Measurements from ENCODE around the gene FRMD4A.

Gene FRMD4A

DNA sequence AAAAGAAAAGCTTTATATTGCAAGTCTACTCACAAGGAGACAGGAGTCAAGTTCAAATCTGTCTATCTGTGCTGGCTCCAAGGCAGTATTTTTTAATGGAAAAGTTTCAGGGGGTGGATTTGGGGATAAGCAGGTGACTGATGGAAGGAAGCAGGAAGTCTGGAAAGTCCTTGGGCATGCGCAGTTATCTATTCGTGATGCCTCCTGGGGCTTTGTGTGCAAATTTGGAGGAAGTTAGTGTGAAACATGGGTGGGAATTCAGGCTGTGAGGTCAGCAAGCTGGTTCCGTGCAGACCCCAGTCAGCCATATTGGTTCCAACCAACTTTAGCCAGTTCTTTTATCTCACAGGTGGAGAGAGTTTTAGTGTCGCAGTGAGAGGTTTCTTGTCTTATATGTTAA is 140.0 kb downstream of the FRMD4A start:
- DNase-seq (ENCODE audit: low read depth) = no peak

DNA sequence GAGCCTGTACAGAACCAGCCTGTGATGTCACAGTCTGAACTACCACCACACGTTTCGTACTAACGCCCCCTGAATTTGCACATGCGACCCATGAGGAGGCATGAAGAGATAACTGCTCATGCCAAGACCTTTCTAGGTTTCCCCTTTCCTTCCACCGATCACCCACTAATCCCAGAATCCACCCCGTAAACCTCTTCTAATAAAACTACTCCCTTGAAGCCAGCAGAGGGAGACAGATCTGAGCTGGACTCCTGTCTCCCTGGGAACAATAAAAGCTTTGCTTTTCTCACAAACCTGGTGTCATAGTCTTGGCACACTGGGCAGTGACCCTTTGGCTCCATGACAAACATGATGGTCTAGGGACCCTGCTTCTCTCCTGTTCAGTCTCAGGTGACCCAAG is 144.5 kb downstream of the FRMD4A start:
- no peak for DNase-seq (ENCODE audit: low read depth)

DNA sequence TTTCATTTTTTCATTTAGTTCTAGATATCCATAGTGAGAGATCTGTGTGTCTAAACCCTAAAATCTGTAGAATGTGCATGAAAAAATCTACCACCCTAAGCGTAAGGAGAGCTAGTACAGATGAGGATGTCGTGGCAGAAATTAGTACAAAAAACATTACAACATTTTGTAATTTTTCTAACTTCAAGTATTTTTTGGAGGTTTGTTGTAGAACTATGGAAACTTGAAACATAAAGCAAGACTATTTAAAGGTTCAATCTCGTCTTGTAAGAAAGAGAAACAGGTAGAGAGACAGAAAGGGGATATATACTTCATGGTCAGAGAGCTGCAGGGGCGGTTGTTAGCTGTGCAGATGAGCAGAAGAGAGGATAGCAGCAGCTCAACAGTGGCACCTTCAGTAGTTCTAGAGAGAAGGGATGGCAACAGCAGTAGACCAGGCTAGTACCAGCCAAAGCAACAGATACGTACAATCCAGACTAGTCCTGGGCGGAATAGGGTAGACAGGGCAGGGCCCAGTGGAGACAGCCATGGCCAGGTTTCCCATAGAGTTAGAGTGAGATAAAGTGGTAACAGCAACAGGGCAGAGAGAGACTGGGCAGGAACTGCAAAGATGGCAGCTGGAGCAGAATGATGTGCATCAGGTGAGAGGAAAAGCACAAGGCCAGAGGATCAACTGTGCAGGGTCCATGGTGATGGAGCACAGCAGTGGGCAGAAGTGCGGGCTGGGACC is 145.2 kb downstream of the FRMD4A start:
- peak; percentile 58 for DNase-seq (ENCODE audit: low read depth)

DNA sequence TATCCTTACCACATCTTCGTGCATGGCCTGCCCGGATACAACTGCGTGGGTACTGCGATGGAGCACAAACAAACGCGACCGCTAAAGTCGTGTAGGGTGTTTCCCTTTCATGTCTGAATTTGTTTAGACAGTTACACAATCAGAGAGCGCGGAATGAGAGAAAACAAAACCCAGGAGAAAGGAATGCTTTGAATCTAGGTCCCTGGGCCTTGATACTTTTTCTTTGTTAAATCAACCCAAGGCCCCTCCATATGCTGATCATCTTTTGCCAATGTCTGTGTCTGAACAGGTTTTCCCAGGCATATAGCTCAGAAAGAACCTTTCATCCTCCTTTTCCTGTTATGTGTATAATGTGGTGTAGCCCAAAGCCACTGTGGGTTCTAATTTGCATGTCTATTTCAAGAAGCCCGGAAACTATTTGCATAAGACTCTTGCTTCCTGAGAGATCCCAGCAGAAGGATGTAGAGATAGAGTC is 145.8 kb downstream of the FRMD4A start:
- no peak for DNase-seq (ENCODE audit: low read depth)

DNA sequence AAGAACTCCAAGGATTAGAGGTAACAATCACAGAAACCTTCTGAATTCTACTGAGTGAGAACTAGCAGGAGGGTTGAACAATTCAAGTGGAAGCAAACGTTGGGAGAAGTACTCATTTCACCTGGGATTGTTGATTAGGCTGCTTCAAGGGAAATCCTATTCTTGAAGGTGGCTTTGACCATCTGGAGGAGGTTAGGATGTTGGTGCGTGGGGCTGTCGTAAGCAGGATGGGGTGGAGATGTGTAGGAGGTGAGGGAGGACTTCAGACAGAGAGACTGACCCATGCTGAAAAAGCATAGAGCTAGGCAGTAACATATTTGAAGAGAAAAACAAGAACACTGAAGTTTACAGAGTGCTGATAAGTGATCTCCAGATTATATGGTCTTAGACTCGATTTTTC is 147.9 kb downstream of the FRMD4A start:
- DNase-seq (ENCODE audit: low read depth) = no peak

DNA sequence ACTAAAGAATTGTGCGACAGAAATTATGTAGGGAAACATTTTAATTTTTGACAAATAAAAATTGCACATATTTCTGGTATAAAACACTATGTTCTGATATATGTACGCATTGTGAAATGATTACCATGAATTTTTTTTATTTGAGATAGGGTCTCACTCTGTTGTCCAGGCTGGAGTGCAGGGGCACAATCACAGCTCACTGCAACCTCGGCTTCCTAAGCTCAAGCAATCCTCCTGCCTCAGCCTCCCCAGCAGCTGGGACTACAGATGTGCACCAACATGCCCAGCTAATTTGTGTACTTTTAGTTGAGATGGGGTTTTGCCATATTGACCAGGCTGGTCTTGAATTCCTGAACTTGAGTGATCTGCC is 149.2 kb downstream of the FRMD4A start:
- DNase-seq (ENCODE audit: low read depth) = no peak

DNA sequence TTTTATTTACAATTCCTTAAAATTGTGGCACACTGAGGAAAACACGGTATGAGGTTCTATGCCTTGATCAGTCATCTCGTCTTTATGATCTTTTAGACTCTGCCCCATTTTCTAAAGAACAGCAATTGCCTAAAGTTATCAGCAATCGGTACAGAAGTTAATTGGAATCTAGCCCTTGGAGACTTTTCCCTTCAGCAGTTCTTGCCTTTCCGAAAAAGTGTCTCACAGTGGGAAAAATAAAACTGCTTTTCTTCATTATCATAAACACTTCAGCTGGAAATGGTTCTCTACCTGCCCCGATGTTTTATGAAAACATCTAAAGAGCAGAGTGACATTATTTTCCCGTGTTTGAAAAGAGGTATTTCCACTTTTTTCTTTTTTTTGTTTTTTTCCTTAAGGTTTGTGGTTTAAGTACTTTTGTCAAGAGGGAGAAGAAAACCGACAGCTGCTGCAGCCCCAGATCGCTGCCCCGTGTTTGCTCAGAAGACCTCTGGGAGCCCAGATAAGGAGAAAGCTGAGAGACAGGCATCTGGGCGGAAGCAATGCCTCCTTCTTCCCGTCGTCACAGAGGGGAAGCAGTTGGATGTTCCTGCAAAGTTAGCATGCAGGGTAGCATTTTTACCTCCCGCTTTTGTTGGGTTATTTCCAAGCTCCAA is 149.7 kb downstream of the FRMD4A start:
- peak; percentile 68 for DNase-seq (ENCODE audit: low read depth)

DNA sequence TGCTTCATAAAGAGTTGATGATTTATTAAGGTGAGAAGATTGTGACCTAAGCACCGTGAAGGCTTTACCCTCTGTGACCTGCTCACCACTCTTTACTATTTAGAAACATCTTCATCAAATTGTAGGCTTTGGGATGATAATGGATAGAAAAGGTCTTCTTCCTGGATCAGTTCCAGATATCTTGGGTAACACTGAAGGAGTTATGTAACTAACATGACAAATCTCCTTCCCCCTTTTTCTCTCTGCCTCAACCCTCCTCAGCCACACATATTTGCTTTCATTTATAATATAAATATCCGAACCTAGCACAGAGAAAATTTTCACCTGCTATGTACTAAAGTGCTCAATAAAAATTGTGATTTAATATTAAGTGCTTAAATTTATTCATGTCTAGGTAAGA is 151.5 kb downstream of the FRMD4A start:
- DNase-seq (ENCODE audit: low read depth) = no peak

DNA sequence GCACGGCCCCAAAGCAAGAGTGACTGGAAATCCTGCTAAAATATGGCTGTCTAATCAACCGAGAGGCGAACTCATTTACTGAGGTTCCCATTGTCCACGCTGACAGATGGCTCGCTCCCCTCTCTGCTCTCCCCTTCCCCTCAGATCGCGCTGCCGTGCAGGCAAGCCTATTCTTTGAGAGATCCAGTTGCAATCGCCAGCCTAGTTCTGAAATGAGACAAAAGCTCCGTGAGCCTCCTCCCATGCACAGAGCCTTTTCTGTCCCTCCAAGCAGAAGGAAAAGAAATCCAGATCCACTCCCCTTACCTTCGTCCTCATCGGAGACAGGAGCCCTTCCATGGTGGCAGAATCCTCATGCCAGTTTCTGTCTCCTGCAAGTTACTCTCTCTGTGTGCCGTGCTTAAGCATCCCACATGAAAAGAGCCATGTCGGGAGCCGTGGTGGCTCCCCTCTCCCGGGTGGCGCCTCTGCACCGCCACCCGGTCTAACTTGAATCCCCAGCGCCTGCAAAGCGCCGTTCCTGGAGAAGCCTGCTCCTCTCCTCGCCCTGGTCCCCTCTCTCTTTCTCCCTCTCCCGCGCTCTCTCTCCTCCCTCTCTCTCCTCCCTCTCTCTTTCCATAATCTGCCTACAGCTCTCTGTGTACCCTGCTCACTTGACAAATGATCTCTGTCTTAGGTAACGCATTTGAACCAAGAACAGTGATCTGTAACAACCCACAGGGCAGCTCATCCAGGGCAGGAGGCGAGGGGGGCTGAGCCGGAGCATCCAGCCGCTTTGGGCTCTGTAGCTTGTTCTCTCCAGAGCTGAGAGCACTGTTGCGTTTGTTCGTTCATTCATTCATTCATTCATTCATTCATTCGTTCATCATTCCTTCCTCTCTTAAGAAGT is 156.8 kb downstream of the FRMD4A start:
- no peak for DNase-seq (ENCODE audit: low read depth)

DNA sequence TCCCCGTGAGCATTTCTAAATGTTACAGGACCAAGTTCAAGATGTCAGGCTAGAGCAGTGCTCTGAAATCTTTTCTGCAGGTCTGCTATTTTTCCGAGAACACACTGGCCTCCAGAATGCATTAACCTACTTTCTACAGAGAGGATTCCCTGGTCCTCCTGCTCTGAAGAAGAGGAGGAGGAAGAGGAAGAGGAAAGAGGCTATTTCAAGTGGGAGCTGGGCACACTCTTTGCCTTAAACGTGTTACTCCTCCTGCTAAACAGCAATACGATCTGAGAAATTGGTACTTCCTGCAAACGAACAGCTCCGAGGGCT is 157.4 kb downstream of the FRMD4A start:
- DNase-seq (ENCODE audit: low read depth) = no peak

DNA sequence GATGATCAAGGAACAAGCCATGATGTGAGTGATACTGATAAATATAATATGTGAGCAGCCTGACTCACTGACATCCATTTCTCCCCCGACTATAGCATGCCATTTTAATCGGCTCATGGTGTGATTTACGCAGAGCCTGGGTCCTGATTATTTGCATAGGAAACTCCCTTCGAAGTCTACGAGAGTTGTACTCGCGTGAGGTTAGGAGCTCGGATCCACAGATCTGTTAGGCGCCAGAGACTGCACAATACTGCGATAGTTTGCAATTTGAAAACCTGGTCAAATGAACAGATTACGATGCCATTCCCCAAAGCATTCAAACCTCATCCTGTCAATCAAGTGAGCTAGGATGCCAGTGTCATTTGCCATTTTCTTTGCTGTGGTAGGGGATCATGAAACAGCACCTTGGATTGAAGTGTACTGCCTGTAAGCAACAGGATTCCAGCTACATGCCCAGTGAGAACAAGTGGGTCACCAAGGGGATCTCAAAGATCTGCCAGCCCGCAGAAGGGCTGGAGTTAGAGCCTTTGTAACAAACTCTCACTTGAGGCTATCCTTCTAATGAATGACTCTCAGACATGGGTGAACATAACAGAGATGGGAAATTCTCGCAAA is 158.3 kb downstream of the FRMD4A start:
- DNase-seq (ENCODE audit: low read depth) = no peak

DNA sequence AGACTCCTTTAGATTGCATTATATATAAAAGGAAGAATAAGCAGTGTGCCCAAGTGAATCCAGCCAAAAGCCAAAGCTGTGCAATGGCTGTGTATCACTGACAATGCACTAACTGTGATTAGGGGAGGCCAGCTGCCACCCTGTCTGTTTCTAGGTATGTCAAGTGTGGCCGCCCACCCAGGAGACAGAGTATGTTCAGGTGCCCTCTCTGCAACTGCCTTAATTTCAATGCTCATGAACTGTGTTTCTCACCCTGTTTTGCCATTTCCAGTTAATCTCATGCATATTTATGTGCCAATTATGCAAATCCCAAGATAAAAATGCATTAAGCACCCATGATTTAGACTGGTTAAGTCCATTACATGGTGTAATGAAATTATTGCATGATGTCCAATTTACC is 159.4 kb downstream of the FRMD4A start:
- DNase-seq (ENCODE audit: low read depth) = no peak

DNA sequence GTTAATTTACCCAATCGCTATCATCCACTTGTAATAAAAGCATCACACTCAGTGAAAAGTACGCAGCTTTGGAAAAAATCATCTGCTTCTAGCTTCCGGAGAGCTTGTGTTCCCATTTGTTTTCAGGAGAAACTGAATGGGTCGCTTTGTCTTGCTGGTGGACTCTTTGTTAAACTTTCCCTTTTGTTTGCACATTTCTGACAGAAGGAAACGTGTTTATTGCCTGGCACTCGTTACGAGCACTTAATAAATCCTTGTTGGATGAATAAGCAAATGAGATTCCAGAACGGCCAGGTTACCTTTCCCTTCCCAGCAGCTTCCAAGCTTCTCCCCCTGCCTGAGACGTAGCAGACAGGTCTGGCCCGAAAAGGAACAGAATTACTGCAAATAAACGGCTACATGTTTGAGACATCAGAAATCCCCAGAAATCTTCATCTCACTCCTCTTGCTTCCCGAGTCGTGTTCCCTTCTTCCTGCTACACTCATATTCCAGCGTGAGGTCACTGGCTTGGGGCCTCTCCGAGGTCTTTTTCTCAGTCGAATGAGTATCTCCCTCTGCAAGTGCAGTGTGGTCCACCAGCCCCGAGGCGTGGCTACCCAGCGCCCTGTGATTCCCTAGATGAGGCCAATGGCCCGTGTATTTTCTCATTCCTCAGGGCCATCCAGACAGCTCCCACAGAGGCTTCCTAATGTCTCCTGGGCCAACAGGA is 167.2 kb downstream of the FRMD4A start:
- DNase-seq (ENCODE audit: low read depth) = no peak

DNA sequence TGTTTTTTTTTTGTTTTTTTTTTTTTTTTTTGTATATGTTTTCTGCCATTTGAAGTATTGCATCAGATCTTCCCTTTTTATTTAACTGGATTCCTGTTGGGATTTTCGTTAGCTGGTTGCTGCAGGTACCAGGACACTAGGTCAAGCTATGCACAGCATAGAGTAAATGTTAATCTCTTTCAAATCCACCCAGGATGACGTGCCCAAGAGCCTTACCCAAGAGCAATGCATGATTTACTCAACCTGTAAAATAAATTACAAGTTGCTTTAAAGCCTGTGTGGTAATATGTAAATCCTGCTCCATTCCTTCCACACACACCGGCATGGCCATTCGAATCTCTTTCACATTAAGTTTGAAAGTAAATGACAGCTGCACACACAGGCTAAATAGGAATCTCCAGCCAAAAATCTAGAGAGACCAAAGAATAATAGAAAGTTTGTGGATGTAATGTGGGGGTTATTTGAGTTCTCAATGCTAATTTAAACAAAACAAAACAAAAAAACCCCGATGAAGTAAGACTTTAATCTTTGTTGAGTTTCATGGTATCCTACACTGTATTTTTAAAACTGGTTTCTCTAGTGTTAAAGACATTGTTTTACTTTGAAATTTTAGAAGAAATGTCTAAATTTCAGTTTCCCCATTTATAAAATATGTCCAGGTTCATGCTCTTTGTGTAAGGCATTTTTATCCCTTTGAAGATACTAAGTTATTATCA is 167.9 kb downstream of the FRMD4A start:
- DNase-seq (ENCODE audit: low read depth) = no peak

DNA sequence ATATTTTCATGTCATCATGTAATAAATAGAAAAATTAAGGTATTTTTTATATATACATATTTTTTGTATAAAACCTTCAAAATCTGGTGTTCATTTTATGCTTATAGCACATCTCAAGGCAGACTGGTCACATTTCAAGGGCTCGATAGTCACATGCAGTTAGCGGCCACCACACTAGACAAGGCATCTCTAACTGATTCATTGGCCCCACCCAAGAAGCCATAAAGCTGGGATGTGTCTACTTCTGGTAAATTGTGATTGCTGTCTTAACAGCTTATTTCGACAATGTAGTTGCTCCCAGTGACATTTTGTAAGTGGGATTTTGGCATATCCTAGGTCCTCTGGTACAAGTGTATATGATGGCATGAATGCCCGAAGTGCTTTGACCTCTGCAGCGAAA is 168.7 kb downstream of the FRMD4A start:
- no peak for DNase-seq (ENCODE audit: low read depth)

DNA sequence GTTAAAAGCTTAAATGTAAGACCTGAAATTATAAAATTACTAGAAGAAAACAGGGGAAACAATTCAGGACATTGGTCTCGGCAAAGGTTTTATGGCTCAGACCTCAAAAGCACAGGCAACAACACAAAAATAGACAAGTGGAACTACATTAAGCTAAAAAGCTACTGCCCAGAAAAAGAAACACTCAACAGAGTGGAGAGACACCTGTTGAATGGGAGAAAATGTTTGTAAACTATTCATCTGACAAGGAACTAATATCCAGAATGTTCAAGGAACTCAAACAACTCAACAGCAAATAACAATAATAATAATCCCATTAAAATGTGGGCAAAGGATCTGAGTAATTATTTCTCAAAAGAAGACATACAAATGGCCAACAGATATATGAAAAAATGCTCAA is 170.4 kb downstream of the FRMD4A start:
- no peak for DNase-seq (ENCODE audit: low read depth)

DNA sequence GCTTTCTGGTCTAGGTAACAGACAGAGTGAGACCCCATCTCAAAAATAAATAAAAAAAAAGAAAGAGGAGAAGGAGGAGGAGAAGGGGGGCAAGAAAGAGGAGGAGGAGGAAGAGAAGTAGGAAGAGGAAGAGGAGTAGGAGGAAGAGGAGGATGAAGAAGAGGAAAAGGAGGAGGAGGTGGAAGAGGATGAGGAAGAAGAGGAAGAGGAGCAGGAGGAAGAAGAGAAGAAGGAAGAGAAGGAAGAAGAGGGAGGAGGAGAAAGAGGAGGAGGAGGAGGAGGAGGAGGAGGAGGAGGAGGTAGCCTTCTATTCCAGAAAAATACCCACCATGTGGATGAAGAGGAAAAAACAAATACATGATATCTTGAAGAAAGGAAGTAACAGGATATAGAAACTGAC is 172.1 kb downstream of the FRMD4A start:
- DNase-seq (ENCODE audit: low read depth) = no peak

DNA sequence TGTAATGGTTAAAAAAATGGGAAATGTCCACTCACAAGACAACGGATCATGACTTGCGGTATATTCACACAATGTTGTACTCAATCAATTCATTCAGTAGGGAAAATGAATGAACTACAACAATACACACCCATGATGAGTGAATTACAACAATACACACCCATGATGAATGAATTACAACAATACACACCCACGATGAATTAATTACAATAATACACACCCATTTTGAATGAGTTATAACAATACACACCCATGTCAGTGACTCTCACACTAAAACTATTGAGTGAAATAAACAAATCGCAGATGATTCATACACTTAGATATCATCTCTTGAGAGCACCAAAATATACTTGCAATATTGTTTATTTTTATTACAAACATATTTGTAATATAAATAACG is 174.6 kb downstream of the FRMD4A start:
- no peak for DNase-seq (ENCODE audit: low read depth)

DNA sequence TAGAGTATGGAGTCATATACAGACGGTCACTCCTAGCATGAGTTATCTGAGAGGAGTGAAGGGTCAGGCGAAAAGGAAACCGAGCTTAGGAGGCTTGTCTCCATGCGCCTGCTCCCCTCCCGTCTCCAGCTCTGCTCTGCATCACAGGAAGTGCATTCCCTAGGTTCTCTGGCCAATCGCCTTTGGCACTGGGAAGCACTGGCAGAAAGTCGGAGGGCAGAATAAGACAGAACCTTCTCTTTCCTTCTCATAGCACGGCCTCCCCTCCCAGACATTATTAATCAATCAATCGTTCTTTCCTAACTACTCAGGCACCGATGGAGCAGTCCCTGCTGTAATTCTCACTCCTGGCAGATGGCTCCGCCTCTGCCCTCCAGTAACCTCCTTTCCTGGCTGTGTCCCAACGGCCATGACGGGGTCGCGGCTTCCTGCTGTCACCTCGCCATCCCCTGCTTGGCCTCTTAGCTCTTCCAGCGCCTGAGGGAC is 177.1 kb downstream of the FRMD4A start:
- DNase-seq (ENCODE audit: low read depth) = no peak

DNA sequence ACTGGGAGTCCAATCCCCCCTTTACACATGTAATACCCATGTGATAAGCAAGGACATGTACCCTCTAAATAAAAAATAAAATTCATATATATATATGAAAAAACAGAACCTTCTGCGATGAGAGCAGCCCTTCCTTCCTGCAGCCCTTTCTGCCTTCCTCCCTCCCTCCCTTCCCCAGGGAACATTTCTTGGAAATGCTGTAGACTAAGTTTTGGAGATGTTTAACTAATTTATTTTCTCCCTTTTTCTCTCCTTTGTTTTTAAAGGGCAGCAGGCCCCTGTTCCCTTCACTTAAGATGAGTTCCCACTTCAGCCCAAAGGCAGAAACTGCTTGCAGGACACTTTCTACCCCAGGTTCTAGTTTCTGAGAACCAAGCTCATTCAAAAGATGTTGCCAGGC is 179.2 kb downstream of the FRMD4A start:
- no peak for DNase-seq (ENCODE audit: low read depth)

DNA sequence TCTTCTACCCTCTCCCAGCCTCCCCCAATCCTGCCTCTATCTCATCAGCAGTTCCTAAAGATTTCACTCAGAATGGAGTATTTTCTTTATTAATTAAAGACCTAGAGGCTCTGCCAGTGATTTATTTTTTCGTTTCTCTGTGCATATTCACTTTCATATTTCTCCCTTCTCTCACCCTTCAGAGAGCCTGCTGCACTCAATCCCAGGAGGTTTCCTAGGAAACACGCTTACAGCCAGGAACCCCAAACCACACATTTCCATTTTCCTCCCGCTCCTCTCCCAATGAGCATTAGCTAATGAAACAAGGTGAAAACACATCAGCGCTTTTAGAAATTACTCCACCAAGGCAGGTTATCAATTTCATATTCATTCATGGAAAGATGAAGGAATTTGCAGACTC is 180.2 kb downstream of the FRMD4A start:
- no peak for DNase-seq (ENCODE audit: low read depth)

All from CMK (cell line).